Ramos (cell line): ENCODE results near the gene WDR82.

Experiments
- in situ Hi-C: fragments of 300-500 bp; cut with MboI; formaldehyde crosslinking; loops from one replicate; pipeline ENCODE4 v1.14.3; 2022; ENCODE audit warnings: low sequenced_read_pairs; ENCODE audit not compliant: unreplicated experiment

WDR82 gene

DNA sequence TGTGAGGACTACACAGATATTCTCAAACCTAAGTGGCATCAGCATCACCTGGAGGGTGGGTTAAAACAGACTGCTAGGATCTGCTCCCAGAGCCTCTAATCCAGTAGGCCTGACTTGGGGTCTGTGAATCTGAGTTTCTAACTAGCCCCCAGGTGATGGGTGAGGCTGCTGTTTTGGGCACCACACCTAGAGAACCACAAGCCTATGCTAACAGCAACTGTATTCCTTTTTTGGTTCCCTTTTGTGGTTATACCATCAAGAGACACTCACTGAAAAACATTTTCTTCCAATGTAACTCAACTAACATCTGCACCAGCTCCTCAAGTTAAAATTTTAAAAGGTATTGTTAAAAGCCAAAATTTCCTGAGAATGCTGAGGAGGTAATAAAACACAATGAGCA is 16.0 kb downstream of the WDR82 start:
- in situ Hi-C loops = no loop called here

GRCh38 chr3:52259448-52259847 is 19.0 kb downstream of the WDR82 start:
- in situ Hi-C loops = no loop called here

- in situ Hi-C loops = no loop called here
These were observed 19.4 kb downstream of the WDR82 start for GRCh38 chr3:52259035-52259434.

DNA sequence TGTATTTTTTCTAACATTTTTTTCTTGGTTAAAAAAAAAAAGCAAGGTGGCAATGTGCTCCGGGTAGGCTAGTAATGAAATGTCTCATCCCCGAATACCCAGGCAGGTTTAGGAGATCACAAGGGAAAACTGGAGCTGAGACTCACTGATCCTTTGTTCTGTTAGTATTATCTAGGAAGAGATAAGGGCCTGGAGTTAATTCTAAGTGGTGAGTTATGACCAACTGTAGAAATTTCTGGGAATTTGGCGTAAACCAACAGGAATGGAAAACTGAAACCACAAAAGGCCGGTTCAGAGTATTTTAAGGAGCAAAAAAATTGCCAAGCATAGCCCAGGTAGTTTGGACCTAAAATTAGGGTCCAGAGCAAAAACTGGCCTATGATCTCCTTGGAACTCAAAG is 20.5 kb downstream of the WDR82 start:
- in situ Hi-C loops = no loop called here

GRCh38 chr3:52256622-52257021 is 21.8 kb downstream of the WDR82 start:
- in situ Hi-C loops = no loop called here

DNA sequence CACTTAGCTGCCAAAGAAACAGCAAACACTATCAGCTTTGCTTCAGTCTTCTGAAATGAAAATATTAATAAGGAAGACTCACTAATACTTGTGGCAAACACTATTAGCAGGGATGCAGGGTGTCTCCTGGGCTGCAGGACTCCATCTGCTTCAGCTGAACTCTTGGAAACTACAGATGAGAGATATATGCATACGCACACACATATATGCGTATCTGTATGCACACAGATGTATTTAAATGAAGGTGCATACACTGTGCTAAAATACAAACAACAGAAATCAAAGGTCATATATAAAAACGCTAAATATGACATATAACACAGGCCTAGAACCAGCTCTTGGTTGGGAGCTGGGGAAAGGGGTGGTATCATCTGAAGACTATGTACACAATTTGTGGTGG is 22.3 kb downstream of the WDR82 start:
- in situ Hi-C loops = no loop called here

GRCh38 chr3:52254608-52255007 is 23.8 kb downstream of the WDR82 start:
- in situ Hi-C loops = no loop called here

DNA sequence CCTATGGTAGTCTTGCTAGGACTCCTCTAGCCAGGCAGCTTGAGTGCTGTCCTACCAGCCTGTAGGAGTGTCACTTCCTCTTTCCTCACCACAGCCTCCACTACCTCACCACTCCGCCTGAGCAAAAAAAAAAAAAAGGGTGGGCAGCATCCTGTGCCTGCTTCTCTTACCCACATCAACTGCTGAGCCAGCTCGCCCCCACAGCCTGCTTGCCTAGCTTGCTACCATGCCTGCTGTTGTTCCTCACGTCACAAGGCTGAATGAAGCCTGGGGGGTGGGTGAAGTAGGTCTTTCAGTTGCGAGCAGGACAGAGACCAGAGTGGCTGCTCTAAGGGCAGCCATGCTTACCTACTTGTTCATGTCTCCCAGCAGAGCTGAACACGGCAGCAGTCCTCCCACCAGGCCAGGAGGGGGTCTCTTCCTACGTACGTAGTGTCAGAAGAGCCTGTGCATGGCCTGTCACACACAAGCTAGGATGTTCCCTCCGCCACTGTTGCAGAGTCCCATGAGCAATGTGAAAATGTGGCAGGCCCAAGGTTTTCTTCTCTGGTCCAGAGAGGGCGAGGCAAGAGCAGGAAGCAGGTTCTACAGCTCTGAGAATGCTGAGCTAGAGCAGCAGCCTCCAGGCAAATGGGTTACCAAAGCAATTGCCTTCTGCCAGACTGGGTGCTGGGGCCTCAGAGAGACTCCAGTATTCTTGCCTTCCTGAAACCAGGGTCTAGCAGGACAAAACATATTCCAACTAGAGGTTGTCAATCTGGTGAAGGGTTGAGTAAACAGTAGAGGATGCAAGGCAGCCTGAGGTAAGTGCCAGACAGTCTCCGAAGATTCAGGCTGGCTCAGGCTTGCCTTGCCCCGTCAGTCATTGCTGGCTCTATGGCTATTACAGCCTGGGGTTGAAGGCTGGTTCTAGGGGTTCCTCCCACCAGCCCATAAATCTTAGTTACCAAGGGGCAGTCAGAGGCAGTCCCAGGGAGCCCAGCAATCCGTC is 24.8 kb downstream of the WDR82 start:
- in situ Hi-C loops = no loop called here

DNA sequence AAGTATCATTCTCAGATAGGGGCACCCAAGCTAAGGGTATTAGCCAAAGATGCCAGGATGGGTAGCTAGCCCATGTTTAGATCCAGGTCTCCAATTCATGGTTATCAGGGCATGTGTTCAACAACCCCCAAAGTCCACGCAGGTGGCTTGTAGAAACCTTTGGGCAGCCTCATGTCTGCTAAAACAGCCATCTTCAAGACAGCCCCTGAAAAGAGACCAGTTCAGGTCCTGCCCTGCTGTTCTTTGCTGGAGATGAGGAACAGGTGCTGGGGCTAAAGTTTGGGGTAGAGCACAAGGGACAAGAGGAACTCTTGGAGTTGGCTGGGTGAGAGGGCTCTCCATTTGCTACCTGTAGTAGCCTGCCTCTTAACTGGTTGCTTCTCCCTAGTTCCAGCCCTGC is 28.3 kb downstream of the WDR82 start:
- in situ Hi-C loops = no loop called here

GRCh38 chr3:52249683-52250082 is 28.8 kb downstream of the WDR82 start:
- in situ Hi-C loops = loop anchor here (25.0 kb wide), 1 partner anchor 913 kb away; the partner anchor contains the start of gene PRKCD

GRCh38 chr3:52248816-52249547 is 29.5 kb downstream of the WDR82 start:
- in situ Hi-C loops = loop anchor here (25.0 kb wide), 1 partner anchor 913 kb away; the partner anchor contains the start of gene PRKCD

- in situ Hi-C loops = loop anchor here (25.0 kb wide), 1 partner anchor 914 kb away; the partner anchor contains the start of gene PRKCD
These were observed 30.3 kb downstream of the WDR82 start for GRCh38 chr3:52248165-52248541.

DNA sequence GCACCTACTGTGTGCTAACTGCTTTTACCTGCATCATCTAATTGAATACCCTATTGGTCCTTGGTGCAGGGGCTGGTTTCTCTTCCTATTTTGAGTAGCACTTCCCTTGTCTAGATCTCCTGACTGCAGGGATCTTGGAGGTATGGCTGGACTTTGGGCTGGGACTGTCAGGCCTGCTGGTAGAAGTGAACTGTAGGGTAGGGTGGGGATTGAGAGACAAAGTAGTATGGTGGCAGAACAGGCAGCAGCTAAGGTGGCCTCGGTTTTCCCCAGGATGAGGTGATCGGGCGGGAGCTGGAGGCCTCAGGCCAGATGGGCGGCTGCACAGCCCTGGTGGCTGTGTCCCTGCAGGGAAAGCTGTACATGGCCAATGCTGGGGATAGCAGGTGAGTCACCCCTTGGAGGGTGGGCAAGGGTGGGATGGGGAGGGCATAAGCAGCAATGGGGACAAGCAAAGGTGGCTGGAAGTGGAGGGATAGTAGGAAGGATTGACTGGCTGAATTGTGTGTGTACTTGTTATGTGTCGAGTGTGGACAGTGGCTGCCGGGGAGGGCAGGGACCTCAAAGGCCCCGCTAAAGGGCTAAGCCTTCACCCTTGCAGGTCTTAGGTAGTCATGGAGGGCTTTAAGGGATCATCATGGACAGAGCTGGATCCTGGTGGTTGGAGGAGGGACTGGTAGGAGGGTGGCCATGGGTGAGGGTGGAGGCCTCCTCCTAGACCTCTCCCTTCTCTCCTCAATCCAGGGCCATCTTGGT is 30.9 kb downstream of the WDR82 start:
- in situ Hi-C loops = loop anchor here (25.0 kb wide), 1 partner anchor 915 kb away; the partner anchor contains the start of gene PRKCD

DNA sequence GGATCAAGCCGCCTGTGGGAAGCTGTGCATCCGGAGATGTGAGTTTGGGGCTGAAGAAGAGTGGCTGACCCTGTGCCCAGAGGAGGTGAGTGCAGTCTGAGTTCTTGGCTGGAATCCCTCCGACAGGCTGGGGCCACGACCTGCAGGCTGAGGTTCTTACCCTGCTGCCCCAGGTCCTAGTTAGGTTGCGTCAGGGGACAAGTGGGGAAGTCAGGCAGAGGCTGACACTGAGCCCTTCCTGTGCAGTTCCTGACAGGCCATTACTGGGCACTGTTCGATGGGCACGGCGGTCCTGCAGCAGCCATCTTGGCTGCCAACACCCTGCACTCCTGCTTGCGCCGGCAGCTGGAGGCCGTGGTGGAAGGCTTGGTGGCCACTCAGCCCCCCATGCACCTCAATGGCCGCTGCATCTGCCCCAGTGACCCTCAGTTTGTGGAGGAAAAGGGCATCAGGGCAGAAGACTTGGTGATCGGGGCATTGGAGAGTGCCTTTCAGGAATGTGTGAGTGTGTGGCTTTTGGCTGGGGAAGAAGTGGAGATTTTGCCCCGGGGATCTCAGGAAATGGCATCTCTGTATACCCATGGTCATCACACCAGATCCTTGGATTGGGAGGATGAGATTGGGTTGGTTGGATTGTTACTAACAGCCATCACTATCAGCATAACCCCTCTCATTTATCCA is 31.6 kb downstream of the WDR82 start:
- in situ Hi-C loops = loop anchor here (25.0 kb wide), 1 partner anchor 915 kb away; the partner anchor contains the start of gene PRKCD

- in situ Hi-C loops = loop anchor here (25.0 kb wide), 1 partner anchor 916 kb away; the partner anchor contains the start of gene PRKCD
These were observed 32.2 kb downstream of the WDR82 start for GRCh38 chr3:52246264-52246620.

- in situ Hi-C loops = loop anchor here (25.0 kb wide), 1 partner anchor 917 kb away; the partner anchor contains the start of gene PRKCD
These were observed 32.9 kb downstream of the WDR82 start, which contains the start of gene PPM1M for GRCh38 chr3:52245322-52246263. PPM1M (plus strand) TSS chr3:52245759; CDS start chr3:52245825, 66 bp downstream.

DNA sequence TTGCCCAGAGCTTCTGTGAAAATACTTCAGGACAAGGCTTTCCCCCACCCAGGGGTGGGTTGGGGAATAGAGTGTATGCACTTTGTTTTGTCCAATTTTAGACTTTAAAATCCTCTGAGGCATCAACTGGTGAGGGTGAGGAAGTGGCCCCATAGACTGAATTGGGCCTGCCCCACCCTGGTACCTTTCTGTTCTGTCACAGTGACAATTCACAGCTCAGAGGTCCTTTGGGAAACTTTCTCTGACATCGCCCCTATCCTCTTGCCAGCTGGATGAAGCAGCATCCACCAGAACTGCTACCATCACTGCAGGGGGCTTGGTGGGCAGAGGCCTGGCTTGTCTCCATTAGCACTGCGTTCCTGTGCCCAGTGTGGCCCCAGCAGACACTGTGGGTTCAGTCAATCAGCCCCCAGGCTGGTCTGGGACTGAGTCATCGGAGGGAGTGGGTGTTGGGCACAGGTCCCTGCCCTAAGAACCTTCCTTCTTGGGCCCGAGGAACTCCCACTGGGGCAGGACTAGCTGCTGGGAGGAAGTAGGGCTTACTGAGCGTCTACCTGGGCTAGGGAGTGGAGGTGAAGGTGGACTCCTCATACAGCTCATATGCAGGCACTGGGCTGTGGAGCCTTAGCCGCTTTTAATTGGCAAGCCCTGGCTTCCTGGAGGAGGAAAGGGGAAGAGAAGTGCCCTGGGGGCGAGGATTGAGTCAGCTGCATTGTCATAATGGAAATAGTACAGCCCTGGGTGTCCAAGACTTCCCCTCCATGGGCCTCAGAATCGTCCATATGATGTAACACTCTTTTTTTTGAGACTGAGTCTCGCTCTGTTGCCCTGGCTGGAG is 34.4 kb downstream of the WDR82 start:
- in situ Hi-C loops = loop anchor here (25.0 kb wide), 1 partner anchor 918 kb away; the partner anchor contains the start of gene PRKCD
